GM19463 (cell line): ENCODE results near the gene KIF4A.
"Not testable (repeated sequence)": the region's sequence is repeated elsewhere in the genome, so short reads cannot be mapped to it uniquely, and the experiment has no call there.

Source experiments
- ATAC-seq: cut with Tn5 transposase; IDR thresholded peaks from one replicate; pipeline ENCODE4 v1.9.1; 2021; ENCODE audit warnings: mild to moderate bottlenecking, moderate library complexity; ENCODE audit not compliant: unreplicated experiment

KIF4A gene

GRCh38 chrX:70386235-70386634 lies 96.3 kb downstream of the KIF4A start:
- no peak for ATAC-seq

DNA sequence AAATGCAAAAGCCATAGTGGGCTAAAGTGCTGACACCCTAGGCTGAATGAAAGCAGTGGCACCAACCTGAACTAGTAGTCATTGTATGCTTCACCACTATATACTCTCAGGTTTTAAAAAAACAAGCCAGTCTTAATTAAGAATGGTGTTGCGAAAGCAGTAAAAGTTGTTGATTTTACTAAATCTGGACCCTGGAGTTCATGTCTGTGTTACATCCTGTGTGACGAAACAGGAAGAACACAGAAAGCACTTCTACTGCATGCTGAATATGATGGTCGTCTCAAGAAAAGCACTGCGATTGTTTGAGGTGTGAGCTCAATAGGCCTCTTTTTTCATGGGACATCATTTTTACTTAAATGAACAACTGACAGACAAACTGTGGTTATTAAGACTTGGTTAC lies 109.0 kb downstream of the KIF4A start:
- ATAC-seq, result no peak

GRCh38 chrX:70400181-70400580 lies 110.3 kb downstream of the KIF4A start:
- ATAC-seq, result not testable (repeated sequence)

DNA sequence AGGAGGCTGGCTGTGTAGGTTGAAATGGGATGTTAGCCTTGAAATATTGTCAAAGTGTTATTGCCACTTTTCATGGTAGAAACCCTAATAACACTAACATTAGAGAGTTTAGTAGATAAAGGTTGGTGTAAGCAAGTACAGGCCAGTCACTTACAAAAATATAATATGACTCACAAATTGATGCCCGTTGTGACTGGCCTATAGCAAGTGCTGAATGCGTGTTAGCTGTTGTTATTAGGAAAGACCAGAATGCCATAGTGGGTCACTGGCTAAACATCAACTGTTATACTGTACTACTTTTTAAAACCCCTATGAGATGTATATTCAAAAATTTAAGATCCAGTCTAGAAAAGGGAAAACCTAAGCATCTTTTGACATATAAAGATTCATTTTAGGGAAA lies 112.8 kb downstream of the KIF4A start:
- no peak for ATAC-seq

DNA sequence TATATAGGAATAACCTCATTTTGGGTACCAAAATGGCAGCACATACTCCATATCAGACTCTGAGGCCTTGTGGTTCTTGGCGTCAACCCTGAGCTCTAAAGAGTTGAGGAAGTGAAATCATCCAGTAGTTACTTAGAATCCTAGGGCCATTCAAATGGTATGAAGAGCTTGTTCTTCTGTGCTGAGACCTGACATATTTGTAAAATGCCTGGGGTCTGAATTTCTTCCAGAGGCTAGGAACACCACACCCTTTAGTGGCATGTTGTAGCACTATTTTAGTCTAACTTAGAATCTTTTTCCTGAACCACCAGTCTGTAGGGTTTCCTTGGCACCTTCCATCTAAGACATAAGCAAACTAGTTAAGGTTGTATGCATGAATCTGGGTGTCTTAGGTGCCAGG lies 115.1 kb downstream of the KIF4A start:
- no peak for ATAC-seq

DNA sequence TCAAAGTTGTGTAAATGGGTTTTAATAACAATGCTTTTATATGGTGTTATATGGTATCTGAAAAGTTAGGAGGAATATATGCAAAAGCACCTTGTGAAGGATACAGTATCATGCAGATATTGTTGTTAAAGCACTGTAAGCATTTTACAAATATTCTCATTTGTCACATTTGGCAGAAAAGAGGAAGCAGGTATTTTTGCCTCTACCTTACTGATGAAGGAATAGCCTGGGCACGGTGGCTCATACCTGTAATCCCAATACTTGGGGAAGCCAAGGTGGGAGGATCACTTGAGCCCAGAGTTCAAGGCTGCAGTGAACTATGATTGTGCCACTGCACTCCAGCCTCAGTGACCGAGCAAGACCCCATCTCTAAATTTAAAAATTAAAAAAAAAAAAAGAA lies 121.0 kb downstream of the KIF4A start:
- no peak for ATAC-seq

DNA sequence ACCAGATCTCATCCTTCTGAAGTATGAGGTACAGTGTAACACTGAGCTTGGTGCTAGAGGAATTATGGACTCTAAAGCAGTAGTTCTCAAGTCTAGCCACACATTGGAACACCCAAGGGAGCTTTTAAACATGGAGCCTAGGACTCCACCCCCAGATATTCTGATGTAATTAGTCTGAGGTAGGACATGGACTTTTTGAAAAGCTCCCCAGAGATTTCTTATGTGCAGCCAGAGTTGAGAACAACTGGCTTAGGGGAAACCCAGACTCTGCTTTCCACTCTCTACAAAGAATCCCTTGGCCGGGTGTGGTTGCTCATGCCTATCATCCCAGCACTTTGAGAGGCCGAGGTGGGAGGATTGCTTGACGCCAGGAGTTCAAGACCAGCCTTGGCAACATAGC lies 121.6 kb downstream of the KIF4A start:
- ATAC-seq, result peak; percentile 50

GRCh38 chrX:70421618-70422017 lies 131.7 kb downstream of the KIF4A start:
- no peak for ATAC-seq

DNA sequence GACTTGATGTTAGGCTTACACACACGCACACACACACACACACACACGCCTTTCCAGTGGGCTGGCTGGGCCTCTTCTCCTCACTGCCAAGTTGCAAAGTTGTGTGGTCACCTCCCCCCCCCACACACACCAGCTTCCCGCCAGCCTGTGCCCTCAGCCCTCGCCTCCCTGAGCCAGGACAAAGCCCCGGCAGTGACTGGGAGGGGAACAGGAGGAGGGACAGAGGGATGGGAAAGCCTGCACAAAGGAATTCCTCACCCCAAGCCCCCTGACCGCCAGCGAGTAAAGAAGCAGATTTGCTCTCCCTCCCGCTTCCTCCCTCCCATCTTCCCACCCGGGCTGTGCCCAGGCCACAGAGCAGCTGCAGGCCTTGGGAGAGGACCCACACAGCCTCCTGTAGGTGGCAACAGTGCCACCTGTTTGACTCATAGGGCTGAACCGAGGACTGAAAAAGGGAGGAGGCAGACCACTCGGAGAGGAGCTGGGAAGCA lies 133.0 kb downstream of the KIF4A start, which contains the start of gene GDPD2:
Gene GDPD2, plus strand, starts transcription at position 464 of the 491 bp plus-strand sequence. CDS start 1,671 bp downstream, outside the sequence.
- ATAC-seq, result peak; percentile 52

DNA sequence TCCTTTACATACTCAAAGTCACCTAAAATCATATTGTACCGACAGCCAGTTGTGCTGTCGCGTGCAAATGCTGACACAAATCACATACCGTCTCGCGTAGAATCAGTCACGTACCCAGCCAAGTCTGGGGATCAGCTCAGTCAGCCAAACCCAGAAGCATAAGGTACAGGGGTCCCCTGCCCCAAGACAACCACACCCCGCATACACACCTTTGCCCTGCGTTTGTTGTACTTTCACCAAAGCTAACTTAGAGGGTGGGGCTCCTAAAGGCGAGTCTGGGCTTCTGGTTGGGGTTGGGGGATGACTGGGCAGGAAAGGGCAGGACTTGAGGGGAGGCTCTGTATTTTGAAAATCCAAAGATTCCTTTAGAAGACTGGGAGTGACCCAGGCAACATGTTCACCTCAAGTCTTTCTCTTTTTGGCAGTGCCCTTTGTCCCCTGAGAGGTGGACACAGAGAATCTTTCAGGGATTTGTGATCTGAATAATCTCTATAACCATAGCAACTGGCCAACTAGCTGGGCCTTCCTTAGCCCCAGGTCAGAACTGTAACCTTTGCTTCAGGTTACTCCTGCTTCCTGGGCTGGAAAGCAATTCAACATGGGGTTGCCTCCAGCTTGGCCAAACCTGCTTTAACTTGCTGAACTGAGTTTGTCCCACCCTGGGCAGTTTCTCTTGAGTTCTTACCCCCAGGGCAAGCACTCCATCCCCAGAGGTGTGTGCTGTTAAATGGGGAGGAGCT lies 134.2 kb downstream of the KIF4A start:
- no peak for ATAC-seq

- ATAC-seq, result no peak
These were observed 134.9 kb downstream of the KIF4A start for GRCh38 chrX:70424801-70425200.

DNA sequence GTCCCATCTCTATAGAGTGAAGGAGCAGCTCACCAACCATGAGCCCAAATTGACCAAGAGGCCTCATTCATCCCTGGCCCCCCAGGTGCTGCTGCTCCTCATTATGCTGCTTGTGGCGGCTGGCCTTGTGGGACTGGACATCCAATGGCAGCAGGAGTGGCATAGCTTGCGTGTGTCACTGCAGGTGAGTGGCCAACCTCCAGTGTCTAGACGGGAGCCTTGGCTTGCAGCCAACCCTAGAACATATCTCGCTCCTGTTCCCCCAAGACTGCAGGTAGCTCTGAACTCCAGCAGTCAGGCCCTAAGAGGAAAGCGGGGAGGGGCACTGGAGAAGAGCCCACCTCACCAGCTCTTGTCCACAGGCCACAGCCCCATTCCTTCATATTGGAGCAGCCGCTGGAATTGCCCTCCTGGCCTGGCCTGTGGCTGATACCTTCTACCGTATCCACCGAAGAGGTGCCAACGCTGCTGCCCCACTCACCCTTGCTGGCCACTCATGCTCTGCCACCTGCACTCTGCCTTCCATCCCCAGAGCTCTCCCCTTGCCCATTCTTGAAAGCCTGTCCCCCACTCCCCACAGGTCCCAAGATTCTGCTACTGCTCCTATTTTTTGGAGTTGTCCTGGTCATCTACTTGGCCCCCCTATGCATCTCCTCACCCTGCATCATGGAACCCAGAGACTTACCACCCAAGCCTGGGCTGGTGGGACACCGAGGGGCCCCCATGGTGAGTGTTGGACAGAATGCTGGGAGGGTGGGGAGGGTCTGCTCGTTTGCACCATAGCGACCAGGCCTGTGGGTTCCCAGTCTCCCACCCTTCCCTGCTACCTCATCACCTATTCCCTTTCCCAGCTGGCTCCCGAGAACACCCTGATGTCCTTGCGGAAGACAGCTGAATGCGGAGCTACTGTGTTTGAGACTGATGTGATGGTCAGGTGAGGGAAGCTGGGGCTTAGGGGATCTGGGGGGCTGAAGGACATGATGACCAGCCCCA lies 136.7 kb downstream of the KIF4A start:
- no peak for ATAC-seq

DNA sequence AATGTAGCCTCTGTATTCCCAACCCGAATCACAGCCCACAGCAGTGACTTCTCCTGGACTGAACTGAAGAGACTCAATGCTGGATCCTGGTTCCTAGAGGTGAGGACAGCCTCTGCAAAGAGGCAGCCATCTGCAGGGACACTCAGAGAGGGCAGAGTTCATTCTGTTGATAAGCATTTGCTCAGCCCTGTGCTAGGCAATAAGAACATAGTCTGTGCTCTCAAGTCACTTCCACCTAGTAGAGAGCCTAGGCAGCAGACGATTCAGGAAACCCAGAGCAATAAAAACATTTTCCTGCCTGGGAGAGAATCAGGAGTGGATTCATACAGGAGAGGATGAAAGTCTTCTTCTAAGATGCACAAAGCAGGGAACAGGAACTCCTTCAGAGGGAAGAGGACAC lies 137.5 kb downstream of the KIF4A start:
- ATAC-seq, result no peak

- no peak for ATAC-seq
These were observed 139.9 kb downstream of the KIF4A start for GRCh38 chrX:70429759-70430158.

- no peak for ATAC-seq
These were observed 143.3 kb downstream of the KIF4A start for GRCh38 chrX:70432936-70433847.

- ATAC-seq, result peak; percentile 56
These were observed 144.0 kb downstream of the KIF4A start for GRCh38 chrX:70433848-70434351.

DNA sequence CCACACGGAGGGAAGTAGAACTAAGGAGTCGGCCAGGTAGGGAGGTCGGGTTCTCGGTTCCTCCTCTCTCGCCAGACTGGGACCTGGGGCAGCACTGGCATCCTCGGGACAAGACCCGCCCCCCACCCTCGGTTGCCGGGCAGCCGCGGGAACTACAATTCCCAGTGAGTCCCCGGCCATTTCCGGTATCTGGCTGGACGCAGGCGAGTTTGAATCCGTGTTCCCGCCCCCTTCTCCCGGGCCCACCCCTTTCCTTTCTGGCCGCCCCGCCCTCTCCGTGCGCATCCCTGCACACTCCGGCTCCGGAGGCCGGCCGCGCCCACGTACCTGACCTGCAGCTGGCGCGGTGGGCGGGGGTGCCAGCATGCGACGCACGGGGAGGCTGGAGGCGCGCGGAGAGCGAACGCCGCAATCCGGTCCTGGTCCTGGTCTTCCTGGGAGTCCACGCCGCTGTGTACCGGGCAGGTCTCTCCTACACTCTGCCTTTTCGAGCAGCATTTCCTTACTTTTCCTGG lies 144.5 kb downstream of the KIF4A start:
- ATAC-seq, result peak; percentile 60

GRCh38 chrX:70434914-70435586 lies 145.1 kb downstream of the KIF4A start:
- peak; percentile 0 for ATAC-seq

DNA sequence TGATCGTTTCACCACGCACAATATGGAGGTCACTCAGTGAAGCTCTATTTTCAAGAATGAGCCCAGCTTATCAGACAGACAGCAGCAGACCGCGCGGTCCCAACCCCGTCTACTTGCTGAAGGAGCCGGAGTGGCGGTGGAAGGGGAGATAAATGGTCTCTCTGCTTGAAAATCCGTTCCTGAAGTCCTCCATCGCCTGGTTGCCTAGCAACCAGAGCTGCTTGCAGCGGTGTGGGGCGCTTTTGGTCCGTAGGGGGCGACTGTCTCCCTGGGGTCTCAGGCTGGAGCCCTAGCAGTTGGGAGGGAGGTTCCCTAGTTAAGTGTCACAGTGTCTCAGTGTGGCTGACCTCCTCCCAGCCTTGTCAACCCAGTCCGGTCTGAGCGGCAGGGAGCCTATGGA lies 146.4 kb downstream of the KIF4A start:
- no peak for ATAC-seq

DNA sequence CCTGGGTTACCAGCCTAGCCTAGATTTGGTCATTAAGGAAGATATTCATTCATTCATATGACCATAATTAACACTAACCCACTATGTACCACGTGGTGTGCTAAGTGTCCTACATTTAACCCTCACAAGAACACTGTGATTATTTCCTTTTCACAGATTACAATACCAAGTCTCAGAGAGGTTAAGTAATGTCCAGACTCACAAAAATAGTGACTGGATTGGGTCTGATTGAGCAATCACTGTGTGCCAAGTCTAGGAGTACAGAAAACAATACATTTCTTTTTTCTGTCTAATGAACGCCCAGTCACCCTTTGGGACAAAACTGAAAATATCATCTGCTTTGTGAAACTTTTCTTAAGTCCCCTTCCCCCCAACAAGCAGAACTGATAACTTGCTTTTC lies 147.1 kb downstream of the KIF4A start:
- no peak for ATAC-seq
